ENCODE measurements around the gene OR51A2.

OR51A2 gene

DNA sequence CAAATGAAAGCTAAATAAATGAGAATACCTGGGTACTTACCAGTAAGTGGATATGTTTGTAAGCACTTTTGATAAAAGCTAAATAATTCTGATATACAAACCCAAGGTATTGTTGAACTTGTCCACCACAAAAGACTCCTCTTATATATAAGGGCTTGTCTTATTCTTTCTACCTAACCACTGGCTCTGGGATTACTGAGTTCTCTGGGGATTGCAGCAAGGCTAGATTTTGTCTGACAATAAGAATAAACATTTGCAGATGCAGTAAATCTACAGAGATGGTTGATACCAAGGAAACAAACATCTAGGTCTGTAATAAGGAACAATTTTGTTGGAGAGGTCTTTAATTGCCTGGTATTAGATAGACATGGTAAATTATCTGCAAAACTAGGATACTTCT lies 8.0 kb downstream of the OR51A2 start, which contains the start of gene OR51A4:
TSS of gene OR51A4 (minus strand) at position 101 of the 400 bp plus-strand sequence. CDS start 505 bp downstream, outside the sequence.
- H3K9me3 ChIP-seq (ENCODE audit: control insufficient read depth, insufficient read depth, low read depth, low read length) = no peaks in the 10 kb centered on the region
- no peaks in the 10 kb centered on the region for H3K4me1 ChIP-seq (ENCODE audit: control insufficient read depth, insufficient read depth, low read length)
- no peaks in the 10 kb centered on the region for H3K27me3 ChIP-seq (ENCODE audit: control insufficient read depth, insufficient read depth, low read length)
- H3K36me3 ChIP-seq (ENCODE audit: control insufficient read depth, insufficient read depth, low read length) = no peaks in the 10 kb centered on the region
- no peak within 1 kb of the TSS for H3K9ac ChIP-seq (ENCODE audit: low read length)
- no peak within 1 kb of the TSS for H3K27ac ChIP-seq (ENCODE audit: low read depth, low read length)
- H3K4me3 ChIP-seq (ENCODE audit: low read depth, low read length) = no peak within 1 kb of the TSS

DNA sequence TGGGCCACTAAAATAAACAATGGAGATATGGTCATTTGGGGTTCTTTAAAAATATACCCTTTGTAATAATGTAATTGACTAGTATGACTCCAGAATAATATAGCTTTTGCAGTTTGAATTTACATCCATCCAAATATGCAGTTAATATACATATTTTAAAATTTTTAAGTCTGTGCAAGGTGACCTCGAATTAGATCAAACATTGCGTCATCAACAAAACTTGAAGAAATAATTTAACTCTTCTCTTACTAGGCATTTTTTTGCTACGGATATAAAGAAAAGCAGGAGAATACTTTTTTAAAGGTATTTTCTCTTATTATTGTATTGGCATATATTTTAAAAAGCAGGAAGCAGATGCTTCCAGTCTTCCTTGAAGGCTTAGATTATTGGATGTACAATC lies 18.8 kb downstream of the OR51A2 start:
- Histone ChIP-seq H3K9ac (ENCODE audit: low read length) (no peak overlapping the region), H3K4me3 (ENCODE audit: low read depth, low read length) (no peak overlapping the region), H3K9me3 (ENCODE audit: control insufficient read depth, insufficient read depth, low read depth, low read length) (no peaks in the 10 kb centered on the region), H3K4me1 (ENCODE audit: control insufficient read depth, insufficient read depth, low read length) (no peaks in the 10 kb centered on the region), H3K27me3 (ENCODE audit: control insufficient read depth, insufficient read depth, low read length) (no peaks in the 10 kb centered on the region), H3K36me3 (ENCODE audit: control insufficient read depth, insufficient read depth, low read length) (no peaks in the 10 kb centered on the region), H3K27ac (ENCODE audit: low read depth, low read length) (no peak overlapping the region)

GRCh38 chr11:4932751-4933150 lies 22.8 kb downstream of the OR51A2 start:
- no peaks in the 10 kb centered on the region for H3K36me3 ChIP-seq (ENCODE audit: control insufficient read depth, insufficient read depth, low read length)
- H3K9ac ChIP-seq (ENCODE audit: low read length) = no peak overlapping the region
- H3K4me3 ChIP-seq (ENCODE audit: low read depth, low read length) = no peak overlapping the region
- H3K27ac ChIP-seq (ENCODE audit: low read depth, low read length) = no peak overlapping the region
- no peaks in the 10 kb centered on the region for H3K9me3 ChIP-seq (ENCODE audit: control insufficient read depth, insufficient read depth, low read depth, low read length)
- no peaks in the 10 kb centered on the region for H3K4me1 ChIP-seq (ENCODE audit: control insufficient read depth, insufficient read depth, low read length)
- no peaks in the 10 kb centered on the region for H3K27me3 ChIP-seq (ENCODE audit: control insufficient read depth, insufficient read depth, low read length)

- H3K4me3 ChIP-seq (ENCODE audit: low read depth, low read length) = no peak overlapping the region
- H3K27ac ChIP-seq (ENCODE audit: low read depth, low read length) = no peak overlapping the region
- H3K27me3 ChIP-seq (ENCODE audit: control insufficient read depth, insufficient read depth, low read length) = no peaks in the 10 kb centered on the region
- H3K9ac ChIP-seq (ENCODE audit: low read length) = no peak overlapping the region
- no peaks in the 10 kb centered on the region for H3K36me3 ChIP-seq (ENCODE audit: control insufficient read depth, insufficient read depth, low read length)
- H3K4me1 ChIP-seq (ENCODE audit: control insufficient read depth, insufficient read depth, low read length) = no peaks in the 10 kb centered on the region
- no peaks in the 10 kb centered on the region for H3K9me3 ChIP-seq (ENCODE audit: control insufficient read depth, insufficient read depth, low read depth, low read length)
These were observed 28.9 kb downstream of the OR51A2 start for GRCh38 chr11:4926608-4927007.

- Histone ChIP-seq H3K4me3 (ENCODE audit: low read depth, low read length) (no peak within 1 kb of the TSS), H3K9me3 (ENCODE audit: control insufficient read depth, insufficient read depth, low read depth, low read length) (no peaks in the 10 kb centered on the region), H3K27ac (ENCODE audit: low read depth, low read length) (no peak within 1 kb of the TSS), H3K9ac (ENCODE audit: low read length) (no peak within 1 kb of the TSS), H3K36me3 (ENCODE audit: control insufficient read depth, insufficient read depth, low read length) (no peaks in the 10 kb centered on the region), H3K4me1 (ENCODE audit: control insufficient read depth, insufficient read depth, low read length) (no peaks in the 10 kb centered on the region), H3K27me3 (ENCODE audit: control insufficient read depth, insufficient read depth, low read length) (no peaks in the 10 kb centered on the region)
These were observed 31.3 kb downstream of the OR51A2 start, which contains the start of gene OR51G1 for GRCh38 chr11:4924239-4924638. Gene OR51G1 (minus strand): TSS chr11:4924339. CDS start chr11:4924339, 0 bp downstream.

- H3K4me3 ChIP-seq (ENCODE audit: low read depth, low read length) = no peak overlapping the region
- no peak overlapping the region for H3K27ac ChIP-seq (ENCODE audit: low read depth, low read length)
- no peaks in the 10 kb centered on the region for H3K9me3 ChIP-seq (ENCODE audit: control insufficient read depth, insufficient read depth, low read depth, low read length)
- H3K36me3 ChIP-seq (ENCODE audit: control insufficient read depth, insufficient read depth, low read length) = no peaks in the 10 kb centered on the region
- no peak overlapping the region for H3K9ac ChIP-seq (ENCODE audit: low read length)
- no peaks in the 10 kb centered on the region for H3K27me3 ChIP-seq (ENCODE audit: control insufficient read depth, insufficient read depth, low read length)
- no peaks in the 10 kb centered on the region for H3K4me1 ChIP-seq (ENCODE audit: control insufficient read depth, insufficient read depth, low read length)
These were observed 33.2 kb downstream of the OR51A2 start for GRCh38 chr11:4922304-4922703.

DNA sequence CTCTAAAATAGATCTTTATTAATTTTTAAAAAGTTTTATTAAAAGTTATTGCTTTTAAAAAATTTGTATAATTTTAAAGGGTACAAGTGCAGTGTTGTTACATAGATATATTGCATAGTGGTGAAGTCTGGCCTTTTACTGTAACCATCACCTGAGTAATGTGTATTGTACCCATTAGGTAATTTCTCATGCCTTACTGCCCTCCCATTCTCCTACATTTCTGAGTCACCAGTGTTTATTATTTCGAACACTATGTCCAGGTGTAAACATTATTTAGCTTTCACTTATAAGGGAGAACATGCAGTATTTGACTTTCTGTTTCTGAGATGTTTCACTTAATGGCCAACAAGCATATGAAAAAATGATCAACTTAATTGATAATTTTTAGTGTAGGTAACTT lies 33.7 kb downstream of the OR51A2 start:
- H3K4me3 ChIP-seq (ENCODE audit: low read depth, low read length) = no peak overlapping the region
- H3K4me1 ChIP-seq (ENCODE audit: control insufficient read depth, insufficient read depth, low read length) = no peaks in the 10 kb centered on the region
- no peaks in the 10 kb centered on the region for H3K27me3 ChIP-seq (ENCODE audit: control insufficient read depth, insufficient read depth, low read length)
- H3K9ac ChIP-seq (ENCODE audit: low read length) = no peak overlapping the region
- no peaks in the 10 kb centered on the region for H3K36me3 ChIP-seq (ENCODE audit: control insufficient read depth, insufficient read depth, low read length)
- H3K9me3 ChIP-seq (ENCODE audit: control insufficient read depth, insufficient read depth, low read depth, low read length) = no peaks in the 10 kb centered on the region
- H3K27ac ChIP-seq (ENCODE audit: low read depth, low read length) = no peak overlapping the region

DNA sequence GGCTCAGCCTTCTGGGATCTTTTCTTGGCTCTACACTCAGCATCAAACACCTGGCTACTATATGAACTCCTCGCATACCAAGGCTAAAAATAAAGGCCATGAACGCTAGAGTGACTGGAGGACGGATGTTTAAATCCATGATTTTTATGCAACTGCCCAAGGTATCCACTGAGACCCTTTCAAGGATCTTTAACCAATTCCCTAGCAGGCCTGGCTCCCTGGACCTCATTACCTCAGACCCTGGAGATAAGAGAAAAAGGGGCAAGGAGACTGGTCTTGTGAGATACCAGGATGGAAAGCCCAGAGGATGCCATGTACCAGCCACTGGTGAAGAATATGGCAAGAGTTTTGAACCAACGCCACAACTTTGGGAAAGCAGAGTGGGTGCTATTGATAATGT lies 36.3 kb downstream of the OR51A2 start, which contains the start of gene OR51G2:
TSS of gene OR51G2 (minus strand) at position 101 of the 400 bp plus-strand sequence. CDS start 3,687 bp downstream, outside the sequence.
- H3K27me3 ChIP-seq (ENCODE audit: control insufficient read depth, insufficient read depth, low read length) = no peaks in the 10 kb centered on the region
- H3K36me3 ChIP-seq (ENCODE audit: control insufficient read depth, insufficient read depth, low read length) = no peaks in the 10 kb centered on the region
- no peak within 1 kb of the TSS for H3K27ac ChIP-seq (ENCODE audit: low read depth, low read length)
- H3K4me3 ChIP-seq (ENCODE audit: low read depth, low read length) = no peak within 1 kb of the TSS
- H3K9ac ChIP-seq (ENCODE audit: low read length) = no peak within 1 kb of the TSS
- no peaks in the 10 kb centered on the region for H3K9me3 ChIP-seq (ENCODE audit: control insufficient read depth, insufficient read depth, low read depth, low read length)
- no peaks in the 10 kb centered on the region for H3K4me1 ChIP-seq (ENCODE audit: control insufficient read depth, insufficient read depth, low read length)

GRCh38 chr11:4916581-4916980 lies 38.9 kb downstream of the OR51A2 start:
- Histone ChIP-seq H3K4me3 (ENCODE audit: low read depth, low read length) (no peak overlapping the region), H3K4me1 (ENCODE audit: control insufficient read depth, insufficient read depth, low read length) (no peaks in the 10 kb centered on the region), H3K27me3 (ENCODE audit: control insufficient read depth, insufficient read depth, low read length) (no peaks in the 10 kb centered on the region), H3K9ac (ENCODE audit: low read length) (no peak overlapping the region), H3K36me3 (ENCODE audit: control insufficient read depth, insufficient read depth, low read length) (no peaks in the 10 kb centered on the region), H3K9me3 (ENCODE audit: control insufficient read depth, insufficient read depth, low read depth, low read length) (no peaks in the 10 kb centered on the region), H3K27ac (ENCODE audit: low read depth, low read length) (no peak overlapping the region)

Measured in HUES6 (cell line).